ENCODE results near the gene EIF1AD.
"Not testable (repeated sequence)": the region's sequence is repeated elsewhere in the genome, so short reads cannot be mapped to it uniquely, and the experiment has no call there.

Gene EIF1AD

DNA sequence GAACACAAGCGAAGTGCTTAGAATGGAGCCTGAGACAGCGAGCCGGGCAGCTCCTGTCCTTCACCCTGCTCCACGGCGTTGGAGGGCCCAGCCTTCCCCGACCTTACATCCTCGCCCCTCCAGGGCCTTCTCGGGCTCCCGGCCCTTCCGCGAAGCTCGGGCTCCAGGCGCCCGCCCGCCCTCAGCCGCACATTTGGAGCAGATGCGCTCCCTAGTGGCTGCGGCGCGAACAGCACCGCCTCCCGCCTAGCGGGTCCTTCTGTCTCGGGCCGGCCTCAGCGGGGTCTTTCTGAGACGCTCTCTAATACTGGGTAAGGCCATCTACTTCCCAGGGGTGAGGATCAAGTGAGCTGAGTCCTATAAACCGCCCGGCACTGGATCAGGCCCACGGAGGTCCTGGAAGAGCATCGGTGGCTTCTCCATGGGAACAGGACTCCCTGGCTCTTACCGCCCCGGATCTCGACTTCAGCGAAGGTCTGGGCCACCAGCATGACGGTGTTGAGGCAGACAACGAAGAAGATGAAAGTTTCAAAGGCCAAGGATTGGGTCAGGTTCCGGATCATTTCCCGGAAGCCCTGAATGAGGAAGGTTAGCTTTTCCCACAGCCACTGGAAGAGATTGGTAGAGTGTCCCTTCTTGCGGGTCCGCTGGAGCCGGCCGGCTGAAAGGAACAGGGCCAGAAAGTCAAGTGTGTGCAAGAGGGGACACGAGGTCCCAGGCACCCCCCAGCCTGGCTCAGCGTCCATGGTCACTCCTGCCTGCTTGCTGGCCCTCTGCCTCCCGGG, 20.6 kb upstream of the EIF1AD start:
- peak; percentile 75 for DNase-seq (ENCODE audit: low read depth)

DNA sequence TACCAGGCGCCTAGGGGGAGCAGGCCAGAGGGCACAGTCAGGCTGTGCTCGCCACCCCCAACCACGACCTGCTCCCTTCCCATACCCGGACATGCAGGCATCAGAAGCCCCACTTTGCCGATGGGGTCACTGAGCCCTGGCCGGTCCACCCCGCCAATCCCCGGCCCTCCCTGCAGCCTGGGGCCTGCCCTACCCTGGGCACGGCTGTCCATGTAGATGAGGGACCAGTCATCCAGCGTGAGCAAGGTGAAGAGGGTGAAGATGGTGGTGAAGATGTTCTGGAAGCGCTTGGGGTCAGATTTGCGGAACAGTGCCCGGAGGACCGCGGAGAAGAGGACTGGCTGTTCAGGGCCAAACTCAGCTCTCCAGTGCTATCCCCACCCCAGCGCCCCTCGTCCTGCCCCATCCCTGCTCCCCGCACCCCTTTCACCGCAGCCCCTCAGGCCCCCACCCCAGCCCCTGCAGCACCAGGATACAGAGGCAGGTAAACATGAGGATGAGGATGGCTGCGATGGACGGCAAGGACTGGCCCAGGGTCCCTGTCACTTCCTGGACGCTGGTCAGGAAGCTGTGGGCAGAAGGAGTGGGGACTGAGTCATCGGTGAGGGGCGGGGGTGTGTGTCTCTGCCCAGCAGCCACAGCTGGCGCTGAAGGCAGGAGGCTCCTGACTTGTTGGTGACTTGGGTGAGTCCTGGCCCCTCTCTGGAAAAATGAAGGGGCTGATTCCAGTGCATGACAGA, 18.8 kb upstream of the EIF1AD start:
- DNase-seq (ENCODE audit: low read depth) = peak; percentile 88

DNA sequence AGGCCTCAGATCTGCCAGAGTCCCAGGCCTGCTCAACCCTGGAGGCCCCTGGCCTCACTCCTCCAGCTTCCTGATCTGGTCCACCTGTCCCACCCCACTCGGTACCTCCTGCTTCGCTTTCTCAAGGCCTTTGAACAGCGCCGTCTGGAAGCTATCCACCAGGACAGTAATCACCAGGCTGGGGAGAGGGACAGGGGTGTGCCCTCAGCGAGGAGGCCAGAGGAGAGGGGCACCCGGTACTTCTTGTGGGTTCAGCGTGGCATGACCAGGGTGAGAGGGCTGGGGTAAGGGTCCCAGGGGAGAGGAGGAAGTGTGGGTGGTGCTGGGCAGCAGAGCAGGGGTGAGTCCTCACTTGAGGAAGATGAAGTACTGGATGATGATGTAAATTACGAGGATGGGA, 18.3 kb upstream of the EIF1AD start:
- no peak for DNase-seq (ENCODE audit: low read depth)

DNA sequence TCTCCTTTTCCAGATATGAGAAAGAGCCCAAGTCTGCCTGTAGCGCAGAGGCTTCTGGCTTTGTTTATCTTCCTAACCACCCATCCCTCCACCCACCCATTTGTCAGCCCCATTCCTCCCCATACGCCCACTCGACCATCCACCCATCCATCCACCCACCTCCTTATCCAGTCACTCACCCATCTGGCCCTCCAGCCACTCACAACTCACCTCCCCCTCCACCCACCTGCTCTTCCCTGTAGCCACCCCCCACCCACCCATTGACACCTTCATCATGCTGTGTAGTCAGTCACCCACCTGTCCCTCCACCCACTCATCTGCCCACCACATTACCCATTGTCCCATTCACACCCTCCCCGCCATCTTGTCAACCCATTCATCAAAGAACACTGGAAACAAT, 15.4 kb upstream of the EIF1AD start:
- DNase-seq (ENCODE audit: low read depth) = no peak

DNA sequence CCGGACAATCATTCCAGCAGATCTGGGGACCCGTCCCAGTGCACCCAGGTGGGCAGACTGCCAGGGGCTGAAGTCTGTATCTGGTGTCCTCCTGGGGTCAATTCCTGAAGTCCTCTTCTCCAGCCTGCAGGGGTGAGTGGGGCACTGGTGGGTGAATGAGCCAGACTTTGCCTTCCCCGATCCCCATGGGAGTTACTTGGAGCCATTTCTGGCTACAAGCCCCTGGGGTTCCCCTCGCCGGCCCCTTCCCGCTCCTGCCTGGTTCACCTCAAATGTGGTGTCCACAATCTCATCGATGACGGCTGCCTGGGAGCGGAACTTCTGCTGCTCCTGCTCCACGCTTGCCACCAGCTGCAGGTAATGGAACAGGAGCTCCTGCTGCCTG, 14.8 kb upstream of the EIF1AD start:
- no peak for DNase-seq (ENCODE audit: low read depth)

DNA sequence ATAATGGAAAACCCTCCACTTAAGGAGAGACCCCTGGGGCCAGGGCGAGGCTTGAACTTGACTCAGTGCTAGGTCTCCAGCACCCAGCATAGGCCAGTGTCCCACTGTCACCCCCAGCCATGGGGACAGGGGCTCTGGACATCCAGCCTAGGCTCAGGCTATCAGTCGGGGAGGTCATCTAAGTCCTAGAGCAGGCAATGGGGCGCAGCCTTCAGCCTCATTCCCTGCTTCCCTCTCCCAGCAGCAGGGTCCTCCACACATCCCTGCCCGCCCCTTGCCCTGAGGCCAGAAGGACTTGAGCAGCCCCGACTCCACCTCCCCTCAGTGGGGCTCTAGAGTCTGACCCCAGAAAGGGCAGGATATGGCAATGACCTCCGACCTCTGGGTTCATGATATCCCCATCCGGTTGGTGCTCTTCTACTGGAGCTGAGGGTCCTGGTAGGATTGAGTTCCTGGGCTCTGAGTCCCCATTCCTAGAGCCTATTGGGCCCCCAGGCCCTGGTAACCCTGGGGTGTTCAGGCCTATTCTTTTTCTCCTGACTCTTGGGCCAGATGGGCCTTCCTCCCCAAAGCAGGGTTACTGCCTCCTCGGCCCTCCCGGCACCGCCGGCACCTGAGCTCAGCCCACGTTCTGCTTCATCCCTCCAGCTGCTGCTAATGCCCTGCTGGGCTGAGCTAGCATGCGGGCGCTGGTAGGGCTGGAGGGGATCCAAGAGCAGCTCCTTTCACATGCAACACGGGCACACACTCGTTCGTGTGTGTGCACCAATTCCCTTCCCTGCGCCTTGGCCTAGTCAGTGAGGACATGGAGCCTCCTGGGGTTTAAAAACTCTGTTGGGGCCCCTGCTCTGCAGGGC, 14.2 kb upstream of the EIF1AD start:
- DNase-seq (ENCODE audit: low read depth) = no peak

DNA sequence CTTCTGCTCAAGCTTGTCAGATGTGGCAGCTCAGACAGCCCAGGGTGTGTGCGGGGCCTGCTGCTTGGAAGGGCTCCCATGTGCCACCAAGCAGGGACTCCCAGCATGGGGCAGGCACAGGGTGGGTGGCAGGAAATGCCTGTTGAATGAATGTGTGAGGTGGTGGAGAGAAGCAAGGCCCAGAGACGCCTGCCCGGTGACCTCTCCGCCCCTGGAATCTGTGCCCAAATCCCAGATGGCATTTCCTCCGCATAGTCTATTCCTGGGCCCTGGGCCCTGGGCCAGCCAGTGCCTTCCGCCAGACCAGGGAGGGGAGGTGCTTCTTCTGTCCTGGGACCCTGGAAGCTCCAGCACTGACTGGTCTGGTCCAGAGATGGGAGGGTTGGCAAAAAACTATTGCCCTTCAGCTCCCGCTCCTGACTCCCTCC, 13.5 kb upstream of the EIF1AD start:
- DNase-seq (ENCODE audit: low read depth) = peak; percentile 52

DNA sequence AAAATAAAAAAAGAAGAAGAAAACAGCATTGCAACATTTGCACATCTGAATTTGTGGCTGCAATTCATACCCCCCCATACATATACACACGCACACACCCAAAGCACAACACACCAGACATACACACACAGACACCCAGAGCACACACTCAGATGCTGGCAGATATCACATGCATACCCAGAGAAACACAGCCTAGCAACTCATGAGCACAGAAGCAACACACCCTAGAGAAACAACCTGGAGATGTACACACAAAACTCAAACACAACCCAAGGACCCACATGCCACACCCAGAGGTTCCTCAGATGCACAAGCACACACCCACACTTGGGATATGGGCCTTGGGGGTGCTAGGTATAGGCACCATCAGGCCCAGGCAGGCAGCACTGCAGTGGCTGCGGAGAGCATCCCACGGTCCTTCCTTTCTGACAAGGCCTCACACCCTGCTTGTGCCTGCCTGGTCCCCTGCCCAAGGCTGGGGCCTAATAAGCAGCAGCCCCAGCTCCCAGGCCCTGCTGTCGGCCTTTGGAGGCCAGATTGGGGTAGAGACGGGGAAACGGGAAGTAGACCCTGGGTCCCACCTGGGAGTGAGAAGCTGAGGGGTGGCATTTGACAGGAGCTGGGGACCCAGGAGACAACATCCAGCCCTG, 13.0 kb upstream of the EIF1AD start:
- no peak for DNase-seq (ENCODE audit: low read depth)

DNA sequence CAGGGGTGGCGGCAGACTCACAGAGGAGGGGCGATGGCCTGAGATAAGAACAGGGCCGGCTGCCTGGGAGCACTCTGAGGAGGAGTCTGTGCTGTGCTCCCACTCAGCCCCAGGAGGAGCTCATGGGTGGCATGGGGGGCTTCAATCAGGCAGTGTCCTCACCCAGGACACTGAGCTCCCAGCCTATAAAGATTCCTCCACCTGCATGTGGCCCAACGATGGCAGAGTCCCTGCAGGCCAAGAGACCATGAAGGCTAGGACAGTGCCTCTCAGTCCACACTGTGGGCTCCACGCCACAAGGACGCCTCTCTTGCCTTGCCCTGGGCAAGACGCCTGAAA, 11.8 kb upstream of the EIF1AD start:
- no peak for DNase-seq (ENCODE audit: low read depth)

DNA sequence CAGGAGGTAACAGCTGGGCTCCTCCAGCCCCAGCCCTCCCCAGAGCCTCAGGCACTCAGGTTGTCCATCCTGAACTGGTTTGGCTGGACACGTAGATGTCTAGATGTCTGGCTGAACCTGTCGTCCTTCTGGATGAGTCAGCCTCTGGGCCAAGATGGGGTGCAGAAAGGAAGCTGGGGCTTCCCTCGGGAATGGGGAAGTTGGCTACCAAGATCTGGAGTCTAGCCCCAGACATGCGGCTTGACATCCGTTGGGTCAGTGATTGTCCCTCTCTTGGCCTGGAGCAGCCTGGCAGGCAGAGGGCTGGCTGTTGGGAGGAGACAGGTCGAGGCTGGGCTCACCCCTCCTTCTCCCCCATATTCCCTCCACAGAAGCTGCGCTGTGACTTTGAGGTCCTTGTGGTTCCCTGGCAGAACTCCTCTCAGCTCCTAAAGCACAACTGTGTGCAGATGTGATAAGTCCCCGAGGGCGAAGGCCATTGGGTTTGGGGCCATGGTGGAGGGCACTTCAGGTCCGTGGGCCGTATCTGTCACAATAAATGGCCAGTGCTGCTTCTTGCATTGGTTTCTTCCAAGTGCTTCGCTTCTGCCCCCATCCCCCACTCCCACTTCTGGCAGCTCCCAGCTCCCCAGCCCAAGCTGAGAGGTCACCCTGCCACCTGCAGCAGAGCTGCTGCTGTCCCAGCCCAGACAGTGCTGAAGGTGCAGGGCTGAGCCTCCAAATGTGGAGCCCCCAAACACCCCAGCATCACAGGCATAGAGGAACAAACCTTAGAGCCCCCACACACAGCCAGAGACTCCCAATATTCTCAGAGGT, 11.2 kb upstream of the EIF1AD start:
- DNase-seq (ENCODE audit: low read depth) = no peak

DNA sequence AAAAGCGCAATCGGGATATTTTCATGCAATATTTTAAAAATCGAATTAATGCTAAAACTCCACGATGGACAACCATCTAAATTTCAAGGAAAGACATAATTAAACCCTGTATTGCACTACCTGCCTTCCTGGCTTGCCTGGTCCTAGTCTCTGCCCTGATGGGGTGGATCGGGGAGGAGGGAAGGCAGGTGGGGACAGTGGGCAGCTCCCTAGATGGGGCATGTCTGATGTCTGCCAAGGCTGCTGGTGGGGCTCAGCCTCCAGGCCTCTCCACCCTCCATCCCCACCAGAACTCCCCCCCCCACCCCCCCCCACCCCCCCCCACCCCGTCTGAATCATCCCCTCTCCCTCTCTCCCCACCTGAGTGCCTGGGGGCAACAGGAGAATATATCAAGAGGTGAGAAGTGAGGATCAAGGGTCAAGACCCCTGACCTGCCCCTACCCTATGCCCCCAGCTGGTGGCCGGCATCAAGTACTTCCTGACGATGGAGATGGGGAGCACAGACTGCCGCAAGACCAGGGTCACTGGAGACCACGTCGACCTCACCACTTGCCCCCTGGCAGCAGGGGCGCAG, 10.5 kb upstream of the EIF1AD start:
- DNase-seq (ENCODE audit: low read depth) = no peak

DNA sequence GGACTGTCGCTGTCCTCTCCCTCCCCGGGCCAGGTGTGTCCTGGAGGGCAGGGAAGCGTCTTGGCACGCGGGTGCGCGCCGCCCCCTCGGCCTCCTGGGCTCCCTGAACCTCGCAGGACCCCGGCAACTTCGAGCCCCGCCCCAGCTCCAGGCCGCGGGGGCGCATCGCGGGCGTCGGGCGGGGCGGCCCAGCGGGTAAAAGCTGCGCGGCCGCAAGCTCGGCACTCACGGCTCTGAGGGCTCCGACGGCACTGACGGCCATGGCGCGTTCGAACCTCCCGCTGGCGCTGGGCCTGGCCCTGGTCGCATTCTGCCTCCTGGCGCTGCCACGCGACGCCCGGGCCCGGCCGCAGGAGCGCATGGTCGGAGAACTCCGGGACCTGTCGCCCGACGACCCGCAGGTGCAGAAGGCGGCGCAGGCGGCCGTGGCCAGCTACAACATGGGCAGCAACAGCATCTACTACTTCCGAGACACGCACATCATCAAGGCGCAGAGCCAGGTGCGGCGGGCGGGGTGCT, 9.9 kb upstream of the EIF1AD start, which contains the start of gene CST6:
TSS of gene CST6 (plus strand) at position 224 of the 519 bp plus-strand sequence. CDS start at position 261, 37 bp downstream.
- no peak for DNase-seq (ENCODE audit: low read depth)

DNA sequence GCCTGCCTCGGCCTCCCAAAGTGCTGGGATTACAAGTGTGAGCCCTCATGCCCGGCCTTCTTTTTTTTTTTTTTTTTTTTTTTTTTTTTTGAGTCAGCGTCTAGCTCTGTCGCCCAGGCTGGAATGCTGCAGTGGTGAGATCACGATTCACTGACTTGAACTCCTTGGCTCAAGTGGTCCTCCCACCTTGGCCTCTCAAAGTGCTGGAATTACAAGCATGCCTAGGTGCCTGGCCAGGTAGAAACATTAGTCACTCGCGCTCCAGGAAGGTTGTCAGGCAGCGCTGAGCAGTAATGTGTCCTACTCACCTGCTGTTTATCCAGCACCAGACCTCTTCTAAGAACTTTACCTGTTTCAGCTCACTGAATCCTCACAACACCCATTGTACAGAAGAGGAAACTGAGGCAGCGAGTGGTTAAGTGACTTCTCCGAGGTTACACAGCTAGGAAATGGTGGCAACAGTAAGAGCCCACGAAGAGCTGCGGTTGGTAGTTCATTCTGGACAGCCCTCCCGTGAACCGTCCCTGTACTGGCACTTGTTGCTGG, 9.4 kb upstream of the EIF1AD start:
- peak; percentile 81 for DNase-seq (ENCODE audit: low read depth)

DNA sequence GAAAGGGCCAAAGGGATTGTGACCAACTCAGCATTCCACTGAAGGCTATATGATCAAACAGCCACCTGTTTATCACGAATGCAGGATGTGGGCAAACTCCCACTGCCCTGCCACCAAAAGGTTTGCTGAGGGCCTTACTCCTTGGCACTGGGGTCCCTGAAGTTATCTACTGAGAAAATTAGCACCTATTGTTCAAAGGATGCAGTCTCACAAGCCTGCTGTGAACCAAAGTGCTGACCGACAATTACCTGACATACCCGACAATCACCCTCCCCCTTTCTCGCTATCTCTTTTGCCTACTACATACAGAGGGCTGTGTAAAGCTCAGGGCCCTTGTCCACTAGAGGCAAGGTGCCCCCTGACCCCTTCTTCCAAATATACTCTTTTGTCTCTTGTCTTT, 8.1 kb upstream of the EIF1AD start:
- not testable (repeated sequence) for DNase-seq (ENCODE audit: low read depth)

DNA sequence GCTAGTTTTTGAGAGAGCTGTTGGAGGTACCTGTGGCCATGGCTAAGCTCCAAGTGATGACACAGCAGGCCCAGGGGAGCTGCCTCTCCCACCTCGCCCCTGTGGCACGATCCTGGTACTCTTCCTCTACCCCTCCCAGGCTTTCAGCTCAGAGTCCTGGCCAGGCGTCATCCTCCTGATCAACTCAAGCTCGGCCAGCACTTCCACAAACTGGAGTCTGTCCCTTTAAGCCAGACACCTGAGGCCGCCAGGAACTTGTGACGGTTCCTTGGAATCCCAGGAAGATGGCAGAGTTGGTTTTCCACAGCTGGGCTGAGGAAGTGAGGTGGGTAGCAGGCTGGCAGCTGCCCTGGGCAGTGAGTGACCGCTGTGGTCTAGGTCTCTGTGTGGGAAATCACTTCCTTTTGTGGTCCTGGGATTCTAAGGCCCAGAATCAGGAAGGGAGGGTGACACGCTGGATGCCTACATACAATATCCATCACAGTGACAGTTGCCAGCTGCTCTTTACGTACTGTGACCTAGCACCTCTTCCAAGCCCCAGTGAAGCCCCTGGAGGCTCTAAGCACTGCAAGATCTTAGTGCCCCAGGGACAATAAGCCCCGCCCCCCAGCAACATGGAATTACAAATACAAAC, 6.6 kb upstream of the EIF1AD start:
- DNase-seq (ENCODE audit: low read depth) = no peak

DNA sequence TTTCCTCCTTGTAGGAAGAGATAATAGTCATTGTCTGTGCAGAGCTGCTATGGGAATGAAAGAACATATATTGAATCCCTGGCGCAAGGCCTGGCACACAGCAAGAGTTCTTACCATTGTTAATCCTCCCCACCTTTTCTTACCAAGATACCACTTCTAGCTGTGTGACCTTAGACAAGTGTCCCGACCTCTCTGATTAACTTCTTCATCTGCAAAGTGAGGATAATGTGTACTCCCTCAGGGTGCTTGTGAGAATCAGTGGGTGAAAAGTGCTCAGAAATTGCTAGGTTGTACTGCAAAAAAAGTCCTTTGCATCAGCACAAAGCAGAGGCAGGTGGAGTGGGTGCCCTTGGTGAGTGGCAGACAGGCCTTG, 6.1 kb upstream of the EIF1AD start:
- no peak for DNase-seq (ENCODE audit: low read depth)

DNA sequence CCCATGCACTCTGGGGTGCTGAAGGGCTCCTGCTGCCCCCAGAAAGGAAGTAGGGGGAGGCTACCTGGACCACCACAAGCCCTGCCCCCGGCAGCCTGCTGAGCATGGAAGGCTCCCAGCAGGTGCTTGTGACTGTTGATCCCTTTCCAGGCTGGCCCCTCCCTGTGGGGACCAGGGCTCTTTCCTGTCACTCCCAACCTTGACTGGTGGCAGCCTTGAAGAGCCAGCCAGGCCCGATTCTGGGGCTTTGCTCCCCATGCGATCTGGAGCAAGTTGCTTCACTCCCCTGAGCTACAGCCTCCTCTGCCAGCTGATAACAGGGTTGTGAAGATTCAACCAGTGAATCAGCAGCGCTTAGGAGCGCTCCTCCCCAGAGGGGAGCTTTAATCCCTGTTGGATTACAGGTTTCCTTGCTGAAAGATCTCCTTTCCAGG, 5.3 kb upstream of the EIF1AD start:
- DNase-seq (ENCODE audit: low read depth) = no peak

DNA sequence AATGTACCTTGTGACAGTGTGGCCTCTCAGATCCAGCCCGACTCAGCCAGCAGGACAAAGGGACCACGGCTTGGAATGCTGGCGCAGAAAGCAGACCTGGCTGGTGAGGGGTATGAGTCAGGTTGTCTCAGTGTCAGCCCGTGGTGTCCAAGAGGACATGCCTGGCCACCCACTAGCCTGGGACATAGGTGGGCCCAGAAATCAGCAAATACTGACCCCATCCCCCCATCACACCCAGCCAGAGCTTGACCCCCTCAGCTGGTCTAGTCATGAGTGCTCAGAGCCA, 4.9 kb upstream of the EIF1AD start:
- DNase-seq (ENCODE audit: low read depth) = no peak

DNA sequence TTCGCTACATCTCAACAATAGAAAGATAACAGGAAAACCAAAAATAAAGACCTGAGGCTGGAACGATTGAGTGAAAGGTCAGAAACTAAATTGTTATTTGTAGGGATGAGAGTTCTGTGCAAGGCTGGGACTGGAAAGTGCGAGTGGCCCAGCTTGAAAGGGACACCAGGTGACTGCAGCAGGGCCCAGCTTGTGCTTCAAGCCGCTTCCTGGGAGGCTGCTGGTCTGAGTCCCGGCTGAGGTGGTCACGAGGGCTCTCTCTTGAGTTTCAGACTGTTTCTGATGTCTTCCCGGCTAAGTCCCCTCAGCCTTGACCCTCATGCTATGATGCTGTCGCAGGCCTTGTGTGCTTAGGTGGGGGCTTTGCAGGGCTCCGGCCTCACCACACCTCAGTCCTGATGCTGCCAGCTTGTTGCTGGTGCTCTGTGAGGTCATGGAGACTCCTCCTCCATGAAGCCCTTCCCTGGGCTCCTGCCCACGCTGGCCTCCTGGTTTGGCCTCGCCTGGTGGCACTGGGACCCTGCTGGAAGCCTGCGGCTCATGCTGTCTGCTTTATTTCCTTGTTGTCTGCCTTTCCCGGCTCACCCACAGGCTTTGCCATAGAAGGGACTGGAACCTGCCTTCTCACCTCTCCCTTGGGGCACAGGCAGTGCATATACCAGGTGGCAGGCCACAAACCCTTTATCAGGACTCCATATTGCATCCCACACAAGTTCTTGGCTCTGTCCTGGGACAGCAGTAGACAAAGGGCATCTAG, 4.4 kb upstream of the EIF1AD start:
- DNase-seq (ENCODE audit: low read depth) = no peak
